Limb (tissue), 2 donors: Measurements from ENCODE around the gene EPHA7.

Source experiments
- DNase-seq, 2 donors: peaks; one replicate each; pipeline ENCODE4 v3.0.0-alpha.2; 2016; ENCODE audit errors: extremely low spot score in 2 of 2

EPHA7 gene

GRCh38 chr6:93325761-93326160 lies 93.6 kb downstream of the EPHA7 start:
- DNase-seq = no peak

- no peak for DNase-seq
Observed at GRCh38 chr6:93323630-93324029, 95.7 kb downstream of the EPHA7 start.

- DNase-seq = no peak
Observed at GRCh38 chr6:93322651-93323050, 96.7 kb downstream of the EPHA7 start.

- no peak for DNase-seq
Observed at GRCh38 chr6:93319304-93319703, 100.1 kb downstream of the EPHA7 start.

- no peak for DNase-seq
Observed at GRCh38 chr6:93318121-93318520, 101.2 kb downstream of the EPHA7 start.

- DNase-seq = no peak
Observed at GRCh38 chr6:93317592-93317991, 101.8 kb downstream of the EPHA7 start.

GRCh38 chr6:93307505-93308409 lies 111.6 kb downstream of the EPHA7 start:
- no peak for DNase-seq

- no peak for DNase-seq
Observed at GRCh38 chr6:93305088-93305487, 114.3 kb downstream of the EPHA7 start.

GRCh38 chr6:93304505-93304904 lies 114.9 kb downstream of the EPHA7 start:
- no peak for DNase-seq

GRCh38 chr6:93300661-93301060 lies 118.7 kb downstream of the EPHA7 start:
- DNase-seq = no peak

- DNase-seq = no peak
Observed at GRCh38 chr6:93299622-93300021, 119.7 kb downstream of the EPHA7 start.

GRCh38 chr6:93295631-93296030 lies 123.7 kb downstream of the EPHA7 start:
- DNase-seq = no peak

GRCh38 chr6:93294879-93295278 lies 124.5 kb downstream of the EPHA7 start:
- no peak for DNase-seq

- DNase-seq = no peak
Observed at GRCh38 chr6:93293872-93294271, 125.5 kb downstream of the EPHA7 start.

GRCh38 chr6:93293460-93293859 lies 125.9 kb downstream of the EPHA7 start:
- no peak for DNase-seq

- DNase-seq = no peak
Observed at GRCh38 chr6:93282521-93283031, 136.8 kb downstream of the EPHA7 start.

- DNase-seq = no peak
Observed at GRCh38 chr6:93278241-93278640, 141.1 kb downstream of the EPHA7 start.

- no peak for DNase-seq
Observed at GRCh38 chr6:93272896-93273295, 146.5 kb downstream of the EPHA7 start.

- peak in 1 of 2 donors; percentile 18 for DNase-seq
Observed at GRCh38 chr6:93272211-93272610, 147.1 kb downstream of the EPHA7 start.

GRCh38 chr6:93266116-93266817 lies 153.1 kb downstream of the EPHA7 start:
- peak in 1 of 2 donors; percentile 7 for DNase-seq

GRCh38 chr6:93260881-93261280 lies 158.5 kb downstream of the EPHA7 start:
- DNase-seq = no peak

GRCh38 chr6:93259332-93259731 lies 160.0 kb downstream of the EPHA7 start:
- DNase-seq = no peak
